ENCODE data around the gene COL4A4.

COL4A4 gene

DNA sequence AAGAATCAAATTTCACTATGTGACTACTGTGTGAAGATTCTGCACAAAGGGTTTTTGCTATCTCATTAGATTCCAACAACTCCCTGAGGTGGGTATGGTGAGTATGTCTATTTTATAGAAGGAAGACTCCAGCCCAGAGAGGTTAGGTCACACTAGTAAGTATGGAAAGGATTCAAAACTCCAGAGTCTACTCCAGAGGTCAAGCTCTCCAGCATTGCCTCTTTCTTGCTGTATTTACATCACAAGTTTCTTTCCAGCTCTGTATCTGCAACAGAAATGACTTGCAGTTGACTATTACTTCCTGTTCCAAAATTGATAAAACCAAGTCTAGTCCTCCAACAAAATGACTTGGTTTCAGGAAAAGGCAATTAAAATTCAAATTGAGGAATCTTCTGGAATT is 2.1 kb downstream of the COL4A4 start:
- no peak for DNase-seq (ENCODE audit: low read depth in 3 of 3)

- no peak for DNase-seq (ENCODE audit: low read depth in 3 of 3)
Measured at GRCh38 chr2:227160164-227160563, 3.8 kb downstream of the COL4A4 start.

- no peak for DNase-seq (ENCODE audit: low read depth in 3 of 3)
Measured at GRCh38 chr2:227154986-227155774, 8.8 kb downstream of the COL4A4 start.

- no peak for DNase-seq (ENCODE audit: low read depth in 3 of 3)
Measured at GRCh38 chr2:227153758-227154486, 10.1 kb downstream of the COL4A4 start.

DNA sequence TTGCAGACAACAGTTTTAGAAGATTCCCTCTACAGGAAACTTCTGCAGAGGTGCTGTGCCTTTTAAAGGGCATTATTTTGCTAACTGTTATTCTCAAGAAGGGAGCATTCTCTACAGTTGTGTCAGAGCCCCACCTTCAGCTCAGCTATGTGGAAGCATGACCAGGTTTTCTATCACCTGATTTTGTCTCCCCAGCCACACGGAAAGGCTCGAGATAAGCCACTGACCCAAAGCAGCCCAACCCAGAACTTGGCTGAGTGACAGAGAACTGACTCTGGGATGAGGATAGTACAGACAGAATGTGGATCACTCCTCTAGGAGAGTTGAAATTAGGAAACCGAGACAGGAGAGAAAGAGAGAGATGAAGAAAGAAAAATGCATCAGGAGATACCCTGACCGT is 10.7 kb downstream of the COL4A4 start:
- DNase-seq (ENCODE audit: low read depth in 3 of 3), result no peak

- no peak for DNase-seq (ENCODE audit: low read depth in 3 of 3)
Measured at GRCh38 chr2:227152093-227152766, 11.8 kb downstream of the COL4A4 start.

DNA sequence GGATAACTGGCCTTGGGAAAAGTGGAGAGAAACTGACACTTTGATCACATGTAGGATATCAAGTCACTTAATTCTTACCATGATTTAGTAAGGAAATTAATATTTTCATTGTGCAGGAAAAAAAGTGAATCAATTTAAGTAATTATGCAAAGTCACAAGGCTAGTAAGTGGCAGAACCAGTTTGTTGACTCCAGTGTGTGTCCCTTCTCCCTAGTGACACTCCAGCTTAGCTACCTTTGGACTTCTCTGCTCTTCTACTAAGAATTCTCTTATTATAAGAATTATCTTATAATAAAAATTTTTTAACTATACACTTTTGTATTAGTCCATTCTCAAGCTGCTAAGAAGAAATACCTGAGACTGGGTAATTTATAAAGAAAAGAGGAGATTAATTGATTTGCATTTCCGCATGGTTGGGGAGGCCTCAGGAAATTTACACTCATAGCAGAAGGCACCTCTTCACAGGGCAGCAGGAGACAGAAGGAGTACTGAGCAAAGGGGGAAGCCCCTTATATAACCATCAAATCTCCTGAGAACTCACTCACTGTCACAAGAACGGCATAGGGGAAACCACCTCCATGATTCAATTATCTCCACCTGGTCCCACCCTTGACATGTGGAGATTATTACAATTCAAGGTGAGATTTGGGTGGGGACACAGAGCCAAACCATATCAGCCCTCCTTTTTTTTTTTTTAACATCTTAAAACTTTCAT is 13.6 kb downstream of the COL4A4 start:
- no peak for DNase-seq (ENCODE audit: low read depth in 3 of 3)

GRCh38 chr2:227148106-227148505 is 15.9 kb downstream of the COL4A4 start:
- DNase-seq (ENCODE audit: low read depth in 3 of 3), result no peak

DNA sequence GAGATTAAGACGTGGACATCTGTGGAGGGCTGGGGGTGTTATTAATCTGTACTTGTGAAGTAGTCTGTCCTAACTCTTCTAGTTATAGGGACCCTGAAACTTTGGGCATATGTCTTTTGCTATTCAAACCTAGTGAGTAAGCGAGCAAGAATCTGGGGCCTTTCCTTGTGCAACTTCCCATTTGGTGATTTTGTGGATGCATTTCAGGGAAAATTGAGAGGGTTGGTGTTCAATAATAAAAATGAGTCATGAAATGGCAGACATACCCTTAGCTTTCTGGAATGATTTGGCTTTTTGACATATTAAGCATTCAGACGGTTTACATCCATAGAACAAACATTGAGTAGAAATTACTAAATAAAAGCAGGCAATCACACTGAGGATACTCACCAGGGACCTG is 17.0 kb downstream of the COL4A4 start:
- no peak for DNase-seq (ENCODE audit: low read depth in 3 of 3)

DNA sequence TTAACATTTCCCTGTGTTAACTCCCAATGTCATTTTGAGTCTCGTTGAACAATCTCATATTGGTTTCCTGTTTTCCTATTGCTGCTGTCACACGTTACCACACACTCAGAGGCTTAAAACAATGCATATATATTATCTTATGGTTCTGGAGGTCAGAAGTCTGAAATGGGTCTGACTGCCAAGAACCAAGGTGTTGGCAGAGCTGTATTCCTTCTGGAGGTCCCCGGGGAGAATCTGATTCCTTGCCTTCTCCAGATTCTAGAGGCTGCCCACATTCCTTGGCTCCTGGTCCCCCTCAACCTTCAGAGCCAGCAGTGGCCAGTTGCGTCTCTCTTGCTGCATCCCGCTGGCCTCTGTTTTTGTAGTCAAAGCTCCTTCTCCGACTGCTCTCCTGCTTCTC is 17.5 kb downstream of the COL4A4 start:
- DNase-seq (ENCODE audit: low read depth in 3 of 3), result no peak

DNA sequence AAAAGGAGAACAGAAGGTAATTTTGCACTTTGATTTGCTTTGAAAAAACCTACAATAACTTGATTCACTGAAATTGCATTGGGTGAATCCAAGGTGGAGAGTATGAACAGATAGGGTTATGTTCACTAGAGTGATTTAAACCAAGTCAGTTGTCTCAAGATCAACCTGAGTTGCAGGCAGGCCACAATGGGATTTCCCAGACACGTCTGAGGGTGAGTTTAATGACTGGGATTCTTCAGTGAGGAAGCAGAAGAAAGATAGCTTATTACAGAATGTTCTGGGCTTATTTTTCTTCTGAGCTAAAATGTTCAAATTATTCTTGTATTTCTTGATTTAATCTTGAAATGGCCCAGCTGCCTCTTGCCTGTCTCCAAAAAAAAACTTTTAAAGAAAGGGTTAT is 20.1 kb downstream of the COL4A4 start:
- DNase-seq (ENCODE audit: low read depth in 3 of 3), result no peak

GRCh38 chr2:227141301-227141700 is 22.7 kb downstream of the COL4A4 start:
- no peak for DNase-seq (ENCODE audit: low read depth in 3 of 3)

- DNase-seq (ENCODE audit: low read depth in 3 of 3), result no peak
Measured at GRCh38 chr2:227134591-227134990, 29.4 kb downstream of the COL4A4 start.

DNA sequence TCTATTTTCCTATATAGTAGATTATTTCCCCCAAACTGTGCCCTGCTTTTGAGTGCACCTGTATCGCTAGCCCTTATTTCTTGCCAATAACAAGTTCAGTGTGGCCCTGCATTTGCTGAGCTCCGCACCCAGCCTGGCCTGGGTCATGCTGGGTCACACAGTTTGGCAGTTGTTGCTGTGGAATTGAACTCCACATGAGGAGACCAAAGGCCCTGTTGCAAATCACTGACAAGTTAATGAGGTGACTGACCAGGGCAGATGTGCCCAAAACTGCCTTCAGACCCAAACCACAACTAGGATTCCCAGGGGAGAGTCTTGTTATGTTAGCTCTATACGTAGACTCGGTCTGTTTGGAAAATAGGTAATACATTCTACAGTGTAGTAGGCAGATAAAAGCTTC is 31.0 kb downstream of the COL4A4 start:
- no peak for DNase-seq (ENCODE audit: low read depth in 3 of 3)

GRCh38 chr2:227130636-227131035 is 33.4 kb downstream of the COL4A4 start:
- no peak for DNase-seq (ENCODE audit: low read depth in 3 of 3)

DNA sequence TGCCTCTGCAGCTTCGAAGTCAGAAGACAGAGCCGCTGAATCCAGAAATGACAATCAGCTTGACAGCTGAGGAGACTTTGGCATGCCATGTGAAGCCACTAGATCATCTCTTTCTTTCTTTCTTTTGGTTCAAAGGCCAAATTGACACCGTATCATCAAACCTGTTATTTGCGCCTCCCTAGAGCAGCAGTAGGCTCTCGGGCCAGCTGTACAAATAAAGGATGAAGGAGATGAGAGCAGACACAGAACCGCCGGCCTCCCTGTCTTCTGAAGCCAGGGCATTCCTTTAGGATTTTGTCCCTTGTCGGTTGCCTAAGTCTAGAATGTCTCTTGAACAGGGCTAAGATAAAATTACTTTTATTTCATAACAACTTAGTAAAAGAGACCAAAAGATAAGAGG is 36.8 kb downstream of the COL4A4 start:
- no peak for DNase-seq (ENCODE audit: low read depth in 3 of 3)

GRCh38 chr2:227125506-227125905 is 38.5 kb downstream of the COL4A4 start:
- no peak for DNase-seq (ENCODE audit: low read depth in 3 of 3)

DNA sequence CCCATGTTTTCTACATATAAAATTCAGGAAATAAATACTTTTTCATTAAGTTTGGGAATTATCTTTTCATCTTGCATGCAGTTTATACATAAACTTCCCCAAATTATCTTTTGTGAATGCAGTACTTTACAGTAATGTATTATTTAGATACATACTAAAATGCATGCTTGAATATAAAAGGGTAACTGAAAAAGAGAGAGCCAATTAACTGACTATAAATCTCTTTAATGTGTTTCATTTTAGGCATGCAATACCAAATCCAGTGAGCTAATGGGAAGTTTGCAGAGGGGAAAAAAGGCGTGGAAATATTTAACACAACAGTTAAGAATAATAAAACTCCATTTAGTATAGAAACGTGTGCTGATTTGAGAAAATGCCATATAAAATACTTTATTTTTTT is 39.2 kb downstream of the COL4A4 start:
- no peak for DNase-seq (ENCODE audit: low read depth in 3 of 3)

- DNase-seq (ENCODE audit: low read depth in 3 of 3), result no peak
Measured at GRCh38 chr2:227123697-227124096, 40.3 kb downstream of the COL4A4 start.

DNA sequence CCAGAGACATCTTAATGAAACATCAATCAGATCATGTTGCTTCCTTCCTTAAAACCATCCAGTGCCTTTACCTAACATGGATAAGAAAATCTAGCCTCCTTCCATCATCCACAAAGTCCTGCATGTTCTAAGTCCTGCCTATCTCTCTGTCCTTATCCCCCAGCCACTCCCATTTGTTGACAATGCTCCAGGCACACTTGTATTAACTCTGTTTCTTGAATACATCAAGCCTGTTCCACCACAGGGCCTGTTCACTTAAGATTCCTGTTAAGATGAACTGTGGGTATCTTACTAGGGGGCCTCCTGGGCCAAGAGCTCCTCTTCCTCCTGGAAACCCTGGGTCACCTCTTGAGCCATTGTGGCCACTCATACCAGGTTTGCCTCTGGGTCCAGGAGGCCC is 45.7 kb downstream of the COL4A4 start:
- no peak for DNase-seq (ENCODE audit: low read depth in 3 of 3)

GRCh38 chr2:227117852-227118251 is 46.2 kb downstream of the COL4A4 start:
- DNase-seq (ENCODE audit: low read depth in 3 of 3), result no peak

- DNase-seq (ENCODE audit: low read depth in 3 of 3), result no peak
Measured at GRCh38 chr2:227117027-227117426, 47.0 kb downstream of the COL4A4 start.
